IPS-NIHi11 (cell line): Measurements from ENCODE around the gene PKP4.
"Not testable (repeated sequence)": the region's sequence is repeated elsewhere in the genome, so short reads cannot be mapped to it uniquely, and the experiment has no call there.

Experiments
- DNase-seq: peaks from one replicate; pipeline ENCODE4 v3.0.0; 2012; ENCODE audit warnings: mixed read lengths, low spot score

Gene PKP4, protein sequence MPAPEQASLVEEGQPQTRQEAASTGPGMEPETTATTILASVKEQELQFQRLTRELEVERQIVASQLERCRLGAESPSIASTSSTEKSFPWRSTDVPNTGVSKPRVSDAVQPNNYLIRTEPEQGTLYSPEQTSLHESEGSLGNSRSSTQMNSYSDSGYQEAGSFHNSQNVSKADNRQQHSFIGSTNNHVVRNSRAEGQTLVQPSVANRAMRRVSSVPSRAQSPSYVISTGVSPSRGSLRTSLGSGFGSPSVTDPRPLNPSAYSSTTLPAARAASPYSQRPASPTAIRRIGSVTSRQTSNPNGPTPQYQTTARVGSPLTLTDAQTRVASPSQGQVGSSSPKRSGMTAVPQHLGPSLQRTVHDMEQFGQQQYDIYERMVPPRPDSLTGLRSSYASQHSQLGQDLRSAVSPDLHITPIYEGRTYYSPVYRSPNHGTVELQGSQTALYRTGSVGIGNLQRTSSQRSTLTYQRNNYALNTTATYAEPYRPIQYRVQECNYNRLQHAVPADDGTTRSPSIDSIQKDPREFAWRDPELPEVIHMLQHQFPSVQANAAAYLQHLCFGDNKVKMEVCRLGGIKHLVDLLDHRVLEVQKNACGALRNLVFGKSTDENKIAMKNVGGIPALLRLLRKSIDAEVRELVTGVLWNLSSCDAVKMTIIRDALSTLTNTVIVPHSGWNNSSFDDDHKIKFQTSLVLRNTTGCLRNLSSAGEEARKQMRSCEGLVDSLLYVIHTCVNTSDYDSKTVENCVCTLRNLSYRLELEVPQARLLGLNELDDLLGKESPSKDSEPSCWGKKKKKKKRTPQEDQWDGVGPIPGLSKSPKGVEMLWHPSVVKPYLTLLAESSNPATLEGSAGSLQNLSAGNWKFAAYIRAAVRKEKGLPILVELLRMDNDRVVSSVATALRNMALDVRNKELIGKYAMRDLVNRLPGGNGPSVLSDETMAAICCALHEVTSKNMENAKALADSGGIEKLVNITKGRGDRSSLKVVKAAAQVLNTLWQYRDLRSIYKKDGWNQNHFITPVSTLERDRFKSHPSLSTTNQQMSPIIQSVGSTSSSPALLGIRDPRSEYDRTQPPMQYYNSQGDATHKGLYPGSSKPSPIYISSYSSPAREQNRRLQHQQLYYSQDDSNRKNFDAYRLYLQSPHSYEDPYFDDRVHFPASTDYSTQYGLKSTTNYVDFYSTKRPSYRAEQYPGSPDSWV

DNA sequence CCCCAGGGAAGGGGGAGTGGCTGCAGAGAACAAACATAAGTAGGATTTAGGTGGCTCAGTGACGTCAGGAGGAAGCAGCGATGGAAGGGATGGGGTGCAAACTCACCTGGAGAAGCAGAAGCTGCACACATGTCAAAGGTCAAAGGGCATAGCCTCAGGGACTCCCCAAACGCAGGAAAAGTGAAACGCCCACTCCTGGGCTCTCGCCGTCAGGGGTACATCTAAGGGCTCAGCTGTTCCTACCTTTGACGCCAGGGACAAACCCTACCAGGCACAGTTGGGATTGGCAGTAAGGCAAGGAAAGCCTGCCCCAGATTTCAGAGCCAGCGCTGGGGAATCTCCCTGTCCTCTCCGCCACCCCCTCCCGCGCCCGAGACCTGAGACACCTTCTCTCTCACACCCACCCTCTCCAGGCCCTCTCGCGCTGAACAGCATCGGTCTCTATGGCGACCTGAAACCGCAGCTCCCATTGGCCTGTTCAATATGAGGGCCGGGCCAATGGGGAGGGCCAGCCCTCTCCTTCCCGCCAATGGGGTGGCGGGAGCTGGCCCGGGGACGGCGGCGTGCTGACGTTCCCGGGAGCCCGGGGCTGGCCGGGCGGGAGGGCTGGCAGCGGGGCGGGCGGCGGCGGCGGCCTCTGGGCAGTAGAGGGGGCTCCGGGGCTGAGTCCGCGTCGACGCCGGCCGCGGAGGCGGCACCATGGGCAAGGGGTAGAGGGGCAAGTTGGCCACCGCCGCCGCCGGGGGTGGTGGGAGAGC lies at the start of gene PKP4, which contains the start of gene CCDC148:
TSS of gene PKP4 (plus strand) at position 644 of the 758 bp plus-strand sequence. CDS start 76,233 bp downstream, outside the sequence.
TSS of gene CCDC148 (minus strand) at position 445 of the 758 bp plus-strand sequence. CDS start at position 131, 314 bp downstream.
- DNase-seq, result peak; percentile 95

DNA sequence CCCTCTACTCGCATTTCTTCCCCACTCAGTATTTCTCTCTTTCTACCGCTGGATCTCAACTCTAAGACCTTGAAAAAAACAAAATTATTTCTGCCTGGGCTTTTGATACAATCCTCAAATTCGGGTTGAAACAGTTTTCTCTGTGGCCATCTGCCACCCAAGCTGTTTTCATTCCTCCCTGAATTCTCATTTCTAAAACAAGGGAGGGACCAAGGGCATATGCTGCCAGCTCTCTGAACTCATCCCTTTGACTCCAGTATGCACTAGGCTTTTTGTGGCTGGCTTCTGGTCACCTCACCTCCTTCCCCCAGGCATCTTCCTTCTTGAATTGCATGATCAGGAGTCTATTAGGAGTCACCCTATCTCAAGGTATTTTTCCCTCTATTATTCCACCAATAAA lies 49.7 kb upstream of the PKP4 start:
- DNase-seq, result no peak

DNA sequence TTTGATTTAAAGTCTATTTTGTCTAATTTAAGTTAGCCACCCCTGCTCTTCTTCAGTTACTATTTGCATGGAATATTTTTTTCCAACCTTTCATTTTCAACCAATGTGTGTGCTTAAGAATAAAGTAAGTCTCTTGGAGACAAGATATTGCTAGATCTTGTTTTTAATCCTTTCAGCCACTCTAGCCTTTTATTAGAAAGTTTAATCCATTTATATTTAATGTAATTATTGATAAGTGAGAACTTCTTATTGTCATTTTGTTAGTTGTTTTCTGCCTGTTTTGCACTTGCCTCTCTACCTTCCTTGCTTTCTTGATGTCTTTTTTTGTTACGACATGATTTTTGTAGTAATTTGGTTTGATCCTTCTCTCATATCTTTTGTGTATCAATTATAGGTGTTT lies 46.6 kb upstream of the PKP4 start:
- DNase-seq, result no peak

DNA sequence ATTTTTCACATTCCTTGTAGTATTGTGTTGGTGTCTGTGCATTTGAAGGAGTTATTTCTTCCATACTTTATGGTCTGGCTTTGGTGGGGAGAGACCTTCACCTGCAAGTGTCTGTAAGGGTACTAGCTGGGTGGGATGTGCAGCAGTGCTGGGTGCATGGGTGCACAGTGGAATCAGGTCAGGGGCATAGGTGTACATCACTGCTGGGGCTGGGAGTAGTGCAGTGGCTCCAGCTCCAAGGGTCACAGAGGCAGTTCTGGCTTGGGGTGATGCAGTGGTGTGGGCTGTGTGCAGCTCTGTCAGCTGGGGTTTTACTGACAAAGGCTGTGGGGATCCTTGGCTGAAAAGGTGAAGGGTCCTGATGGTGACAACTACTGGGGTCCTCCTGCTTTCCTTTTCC lies 45.0 kb upstream of the PKP4 start:
- no peak for DNase-seq

- no peak for DNase-seq
Observed at GRCh38 chr2:158412206-158412605, 44.5 kb upstream of the PKP4 start.

DNA sequence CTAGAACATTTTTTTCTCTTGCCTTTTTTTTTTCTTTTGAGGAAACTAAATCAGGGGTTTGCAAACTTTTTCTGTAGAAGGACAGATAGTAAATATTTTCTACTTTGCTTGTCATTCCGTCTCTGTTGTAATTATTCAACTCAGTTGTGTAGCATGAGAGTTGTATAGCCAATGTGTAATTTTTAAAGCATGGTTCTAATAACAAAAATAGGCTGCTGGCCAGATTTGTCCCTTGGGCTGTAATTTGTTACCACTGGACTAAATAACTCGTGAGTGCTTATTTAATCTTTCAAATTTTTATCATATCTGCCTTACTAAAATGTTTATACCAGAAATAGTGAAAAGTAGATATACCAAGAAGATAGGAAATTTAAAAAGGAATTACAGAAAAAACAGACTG lies 43.2 kb upstream of the PKP4 start:
- DNase-seq, result no peak

- no peak for DNase-seq
Observed at GRCh38 chr2:158414538-158414937, 42.2 kb upstream of the PKP4 start.

DNA sequence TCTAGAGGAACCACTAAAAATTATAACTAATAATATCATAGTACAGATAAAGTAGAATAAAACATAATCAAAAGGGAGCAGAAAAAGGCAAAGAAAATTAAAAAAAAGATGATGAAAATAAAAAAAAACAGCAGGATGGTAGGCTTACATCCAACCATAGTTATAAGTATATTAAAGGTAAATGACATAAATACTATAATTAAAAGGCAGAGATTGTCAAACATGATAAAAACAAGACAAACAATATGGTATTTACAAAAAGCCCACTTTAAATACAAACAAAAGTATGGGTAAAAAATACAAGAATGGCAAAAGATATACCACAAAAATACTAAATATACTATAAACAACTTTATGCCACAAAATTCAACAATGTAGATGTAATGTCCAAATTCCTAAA lies 24.6 kb upstream of the PKP4 start:
- no peak for DNase-seq

DNA sequence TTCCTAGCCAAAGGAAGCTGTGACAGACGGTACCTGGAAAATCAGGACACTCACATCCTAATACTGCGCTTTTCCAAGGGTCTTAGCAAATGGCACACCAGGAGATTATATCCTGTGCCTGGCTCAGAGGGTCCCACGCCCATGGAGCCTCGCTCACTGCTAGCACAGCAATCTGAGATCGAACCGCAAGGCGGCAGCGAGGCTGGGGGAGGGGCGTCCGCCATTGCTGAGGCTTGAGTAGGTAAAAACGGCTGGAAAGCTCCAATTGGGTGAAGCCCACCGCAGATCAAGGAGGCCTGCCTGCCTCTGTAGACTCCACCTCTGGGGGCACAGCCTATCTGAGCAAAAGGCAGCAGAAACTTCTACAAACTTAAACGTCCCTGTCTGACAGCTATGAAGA lies 23.0 kb upstream of the PKP4 start:
- DNase-seq, result not testable (repeated sequence)

- not testable (repeated sequence) for DNase-seq
Observed at GRCh38 chr2:158439062-158439461, 17.7 kb upstream of the PKP4 start.

GRCh38 chr2:158443606-158444005 lies 13.1 kb upstream of the PKP4 start:
- DNase-seq, result no peak

GRCh38 chr2:158457092-158457825 lies 507 bp downstream of the PKP4 start:
- DNase-seq, result peak; percentile 45

DNA sequence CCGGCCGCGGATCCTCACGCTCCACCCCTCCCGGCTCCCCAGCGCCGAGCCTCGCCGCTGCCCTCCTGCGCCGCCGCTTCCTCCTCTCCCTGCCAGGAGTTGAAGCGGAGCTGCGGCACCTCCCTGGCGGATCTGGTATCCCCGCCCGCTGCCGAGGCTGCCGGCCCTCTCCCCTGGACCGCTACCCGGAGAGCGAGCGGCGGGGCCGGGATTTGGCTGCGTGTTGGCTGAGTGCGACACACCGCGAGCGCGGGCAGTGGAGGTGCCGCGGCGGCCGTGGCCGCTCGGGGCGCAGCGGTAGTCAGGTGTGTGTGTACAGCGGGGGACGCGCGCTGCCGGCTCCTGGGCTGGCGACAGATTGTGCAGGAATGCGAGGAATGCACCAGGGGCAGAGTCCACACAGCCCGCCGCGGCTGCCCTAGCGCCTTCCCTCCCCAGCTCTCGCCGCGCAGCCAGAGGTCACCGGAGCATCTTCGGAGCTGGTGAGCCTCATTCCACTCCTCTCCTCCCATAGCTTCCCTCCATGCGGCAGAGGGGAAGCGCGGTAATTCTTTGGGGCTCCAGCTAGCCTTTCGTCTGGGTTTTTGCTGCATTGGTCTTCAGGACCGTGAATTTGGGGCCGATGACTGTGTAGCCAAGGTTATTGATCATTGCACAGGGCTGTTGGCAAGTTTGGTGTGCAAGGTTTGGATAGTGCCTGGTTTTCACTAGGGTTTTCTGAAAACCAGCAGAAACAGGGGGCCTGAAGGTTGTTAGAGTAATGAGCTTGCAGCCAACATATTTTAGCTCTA lies 1.3 kb downstream of the PKP4 start:
- DNase-seq, result peak; percentile 87

DNA sequence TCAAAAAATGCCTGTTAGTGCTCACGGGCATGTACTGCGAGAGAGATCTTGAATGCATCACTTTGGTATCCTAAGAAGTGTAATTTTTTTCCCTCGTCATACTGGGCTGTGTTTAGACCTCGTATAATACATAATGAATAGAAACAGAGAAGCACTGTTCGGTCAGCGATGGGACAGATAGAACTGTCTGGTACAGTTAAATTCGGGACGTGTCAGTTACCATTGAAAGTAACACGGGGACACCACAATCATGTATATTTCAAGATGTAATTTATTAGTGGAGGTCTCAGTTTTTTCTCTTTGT lies 1.8 kb downstream of the PKP4 start:
- no peak for DNase-seq

DNA sequence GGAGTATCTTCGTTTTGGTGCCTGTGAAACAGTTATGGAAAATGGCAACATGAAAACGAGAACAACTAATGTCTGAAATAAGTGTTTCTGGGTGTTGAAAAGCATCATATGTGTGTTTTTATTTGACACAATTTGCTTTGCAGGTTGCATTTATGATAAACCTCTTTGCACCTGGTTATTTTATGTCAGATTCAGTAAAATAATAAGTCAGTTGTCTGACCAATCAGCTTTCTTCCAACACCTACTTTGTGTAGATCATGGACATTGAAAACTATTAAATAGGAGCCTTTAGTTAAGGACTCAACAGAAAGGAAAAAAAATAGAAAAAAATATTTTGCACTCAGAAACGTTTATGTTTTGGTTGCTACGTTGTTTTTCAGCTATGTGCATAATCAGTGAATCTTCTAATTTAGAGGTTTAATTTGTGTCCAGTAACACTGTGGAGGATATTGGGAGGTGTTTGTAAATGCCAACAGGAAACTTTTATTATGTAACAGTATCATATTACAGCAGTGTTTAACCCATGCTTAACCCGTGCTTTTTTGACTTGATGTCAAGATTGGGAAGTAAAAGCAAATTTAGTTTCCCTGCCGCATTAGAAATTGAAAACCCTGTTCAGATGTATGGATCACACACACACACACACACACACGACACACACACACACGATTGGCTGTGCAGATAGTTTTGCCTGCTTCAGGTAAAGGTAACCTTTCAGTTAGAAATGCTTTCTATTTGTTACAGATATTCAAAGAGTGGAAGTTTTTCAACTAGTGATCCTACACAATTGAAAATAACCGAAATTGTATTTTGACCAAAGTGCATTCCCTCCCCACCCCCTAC lies 2.6 kb downstream of the PKP4 start:
- no peak for DNase-seq

- DNase-seq, result no peak
Observed at GRCh38 chr2:158460632-158461297, 4.0 kb downstream of the PKP4 start.

- DNase-seq, result no peak
Observed at GRCh38 chr2:158463496-158464095, 6.8 kb downstream of the PKP4 start.
